ENCODE data around the gene TM9SF2. TPM values are rescaled to one million over a fixed set of nuclear protein-coding genes. Genes with fewer than 3 reads are reported as not detected.

Gene TM9SF2
- total RNA-seq, 1 donor from 2014 or later = 118 TPM

DNA sequence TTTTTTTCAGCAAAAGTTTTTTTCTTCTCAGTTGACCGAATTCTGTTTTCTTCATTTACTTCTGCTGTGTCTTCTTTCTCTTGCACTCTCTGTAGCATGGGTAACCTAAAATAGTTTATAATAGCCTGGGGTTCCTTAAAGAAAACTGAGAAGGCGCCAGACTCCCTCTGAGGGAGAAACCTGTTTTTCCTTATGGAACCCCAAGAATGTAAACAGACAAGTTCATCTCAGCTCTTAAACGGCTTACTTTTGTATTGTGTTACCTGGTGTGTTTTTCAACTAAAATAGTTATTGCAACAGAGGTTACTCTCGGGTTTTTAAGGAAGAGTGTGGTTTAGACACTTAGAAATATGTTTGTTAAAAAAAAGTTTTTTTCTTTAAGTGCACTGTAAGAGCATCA lies 23.8 kb upstream of the TM9SF2 start:
- FAIRE-seq = no peak
- Histone ChIP-seq H3K9me3 (ENCODE audit: insufficient read depth, low read depth, low read length) (no peaks in the 10 kb centered on the region), H3K9ac (ENCODE audit: low read length) (no peak overlapping the region), H3K36me3 (ENCODE audit: insufficient read depth, low read length) (no peaks in the 10 kb centered on the region), H2AFZ (ENCODE audit: low read depth, low read length) (no peak overlapping the region), H3K4me2 (ENCODE audit: low read length) (no peak overlapping the region), H3K4me3 (ENCODE audit: insufficient read depth, low read depth, low read length) (no peak overlapping the region), H3K27ac (ENCODE audit: low read depth, low read length) (no peak overlapping the region), H3K4me1 (ENCODE audit: insufficient read depth, low read length) (no peaks in the 10 kb centered on the region), H4K20me1 (ENCODE audit: insufficient read depth, low read length) (no peaks in the 10 kb centered on the region), H3K27me3 (ENCODE audit: insufficient read depth, low read length) (no peaks in the 10 kb centered on the region), H3K79me2 (ENCODE audit: insufficient read depth, low read length) (no peaks in the 10 kb centered on the region)
- no peaks in the 10 kb centered on the region for H3K9me3 Mint-ChIP-seq (ENCODE audit: unreplicated experiment)
- H3K4me3 Mint-ChIP-seq (ENCODE audit: unreplicated experiment) = no peak overlapping the region
- DNase-seq (ENCODE audit: low read depth) = no peak
- H3K27me3 Mint-ChIP-seq (ENCODE audit: low read depth, unreplicated experiment) = peaks cover 2% of the 10 kb centered on the region
- no peaks in the 10 kb centered on the region for H3K4me1 Mint-ChIP-seq (ENCODE audit: low read depth, unreplicated experiment)
- no peak for TF ChIP-seq EZH2 (IDR thresholded peaks at IDR 0.05; ENCODE audit: insufficient read depth, low read length)
- TF ChIP-seq, protein P1, sequence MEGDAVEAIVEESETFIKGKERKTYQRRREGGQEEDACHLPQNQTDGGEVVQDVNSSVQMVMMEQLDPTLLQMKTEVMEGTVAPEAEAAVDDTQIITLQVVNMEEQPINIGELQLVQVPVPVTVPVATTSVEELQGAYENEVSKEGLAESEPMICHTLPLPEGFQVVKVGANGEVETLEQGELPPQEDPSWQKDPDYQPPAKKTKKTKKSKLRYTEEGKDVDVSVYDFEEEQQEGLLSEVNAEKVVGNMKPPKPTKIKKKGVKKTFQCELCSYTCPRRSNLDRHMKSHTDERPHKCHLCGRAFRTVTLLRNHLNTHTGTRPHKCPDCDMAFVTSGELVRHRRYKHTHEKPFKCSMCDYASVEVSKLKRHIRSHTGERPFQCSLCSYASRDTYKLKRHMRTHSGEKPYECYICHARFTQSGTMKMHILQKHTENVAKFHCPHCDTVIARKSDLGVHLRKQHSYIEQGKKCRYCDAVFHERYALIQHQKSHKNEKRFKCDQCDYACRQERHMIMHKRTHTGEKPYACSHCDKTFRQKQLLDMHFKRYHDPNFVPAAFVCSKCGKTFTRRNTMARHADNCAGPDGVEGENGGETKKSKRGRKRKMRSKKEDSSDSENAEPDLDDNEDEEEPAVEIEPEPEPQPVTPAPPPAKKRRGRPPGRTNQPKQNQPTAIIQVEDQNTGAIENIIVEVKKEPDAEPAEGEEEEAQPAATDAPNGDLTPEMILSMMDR (IDR thresholded peaks at IDR 0.05; ENCODE audit: insufficient read depth, low read depth, low read length) = no peak
- H3K27ac Mint-ChIP-seq (ENCODE audit: unreplicated experiment) = no peak overlapping the region
- no peaks in the 10 kb centered on the region for H3K36me3 Mint-ChIP-seq (ENCODE audit: low read depth, unreplicated experiment)

GRCh38 chr13:99481366-99481765 lies 19.9 kb upstream of the TM9SF2 start:
- no peaks in the 10 kb centered on the region for H3K79me2 ChIP-seq (ENCODE audit: insufficient read depth, low read length)
- H3K27ac ChIP-seq (ENCODE audit: low read depth, low read length) = no peak overlapping the region
- H3K27me3 ChIP-seq (ENCODE audit: insufficient read depth, low read length) = peaks cover 2% of the 10 kb centered on the region
- FAIRE-seq (no peak), DNase-seq (ENCODE audit: low read depth) (no peak)
- H3K4me3 ChIP-seq (ENCODE audit: insufficient read depth, low read depth, low read length) = no peak overlapping the region
- Mint-ChIP-seq H3K9me3 (ENCODE audit: unreplicated experiment) (no peaks in the 10 kb centered on the region), H3K27ac (ENCODE audit: unreplicated experiment) (no peak overlapping the region), H3K4me3 (ENCODE audit: unreplicated experiment) (no peak overlapping the region), H3K4me1 (ENCODE audit: low read depth, unreplicated experiment) (no peaks in the 10 kb centered on the region), H3K27me3 (ENCODE audit: low read depth, unreplicated experiment) (peaks cover 4% of the 10 kb centered on the region), H3K36me3 (ENCODE audit: low read depth, unreplicated experiment) (no peaks in the 10 kb centered on the region)
- no peaks in the 10 kb centered on the region for H3K9me3 ChIP-seq (ENCODE audit: insufficient read depth, low read depth, low read length)
- no peaks in the 10 kb centered on the region for H3K36me3 ChIP-seq (ENCODE audit: insufficient read depth, low read length)
- H4K20me1 ChIP-seq (ENCODE audit: insufficient read depth, low read length) = no peaks in the 10 kb centered on the region
- no peak overlapping the region for H3K4me2 ChIP-seq (ENCODE audit: low read length)
- no peak overlapping the region for H2AFZ ChIP-seq (ENCODE audit: low read depth, low read length)
- no peak for TF ChIP-seq EZH2 (IDR thresholded peaks at IDR 0.05; ENCODE audit: insufficient read depth, low read length)
- TF ChIP-seq, protein P1 (IDR thresholded peaks at IDR 0.05; ENCODE audit: insufficient read depth, low read depth, low read length) = no peak
- no peak overlapping the region for H3K9ac ChIP-seq (ENCODE audit: low read length)
- H3K4me1 ChIP-seq (ENCODE audit: insufficient read depth, low read length) = no peaks in the 10 kb centered on the region

GRCh38 chr13:99484473-99484872 lies 16.8 kb upstream of the TM9SF2 start:
- Histone ChIP-seq H3K79me2 (ENCODE audit: insufficient read depth, low read length) (no peaks in the 10 kb centered on the region), H3K4me2 (ENCODE audit: low read length) (no peak overlapping the region), H4K20me1 (ENCODE audit: insufficient read depth, low read length) (no peaks in the 10 kb centered on the region), H3K9ac (ENCODE audit: low read length) (no peak overlapping the region), H3K4me3 (ENCODE audit: insufficient read depth, low read depth, low read length) (no peak overlapping the region), H2AFZ (ENCODE audit: low read depth, low read length) (no peak overlapping the region), H3K4me1 (ENCODE audit: insufficient read depth, low read length) (no peaks in the 10 kb centered on the region), H3K9me3 (ENCODE audit: insufficient read depth, low read depth, low read length) (no peaks in the 10 kb centered on the region), H3K27me3 (ENCODE audit: insufficient read depth, low read length) (peaks cover 2% of the 10 kb centered on the region), H3K27ac (ENCODE audit: low read depth, low read length) (no peak overlapping the region), H3K36me3 (ENCODE audit: insufficient read depth, low read length) (no peaks in the 10 kb centered on the region)
- FAIRE-seq (no peak), DNase-seq (ENCODE audit: low read depth) (peak; percentile 25)
- no peaks in the 10 kb centered on the region for H3K36me3 Mint-ChIP-seq (ENCODE audit: low read depth, unreplicated experiment)
- no peaks in the 10 kb centered on the region for H3K4me1 Mint-ChIP-seq (ENCODE audit: low read depth, unreplicated experiment)
- TF ChIP-seq, protein P1 (IDR thresholded peaks at IDR 0.05; ENCODE audit: insufficient read depth, low read depth, low read length) = no peak
- TF ChIP-seq EZH2 (IDR thresholded peaks at IDR 0.05; ENCODE audit: insufficient read depth, low read length) = no peak
- H3K4me3 Mint-ChIP-seq (ENCODE audit: unreplicated experiment) = no peak overlapping the region
- H3K9me3 Mint-ChIP-seq (ENCODE audit: unreplicated experiment) = peaks cover 4% of the 10 kb centered on the region
- H3K27me3 Mint-ChIP-seq (ENCODE audit: low read depth, unreplicated experiment) = peaks cover 10% of the 10 kb centered on the region
- no peak overlapping the region for H3K27ac Mint-ChIP-seq (ENCODE audit: unreplicated experiment)

Data from astrocyte (in vitro differentiated cells and primary cell).